ENCODE results near the gene APP.

APP gene

DNA sequence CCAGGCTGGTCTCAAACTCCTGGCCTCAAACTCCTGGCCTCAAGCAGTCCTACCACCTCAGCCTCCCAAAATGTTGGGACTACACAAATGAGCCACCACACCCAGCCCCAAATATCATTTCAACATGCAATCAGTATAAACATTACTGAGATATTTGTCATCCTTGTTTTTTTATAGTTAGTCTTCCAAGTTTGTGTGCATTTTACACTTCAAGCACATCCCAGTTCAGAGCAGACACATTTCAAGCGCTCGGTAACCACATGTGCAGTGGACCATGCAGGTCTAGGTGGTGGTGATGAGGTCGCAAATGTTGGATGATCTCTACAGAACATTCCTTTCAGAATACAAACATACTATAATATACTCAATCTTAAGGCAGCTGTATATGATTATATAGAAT is 23.8 kb upstream of the APP start:
- Histone ChIP-seq H3K27ac (ENCODE audit: low read depth, low read length) (no peak overlapping the region), H4K20me1 (ENCODE audit: control insufficient read depth, insufficient read depth, low read depth, low read length) (no peaks in the 10 kb centered on the region), H3K4me2 (ENCODE audit: low read length) (no peak overlapping the region), H3K79me2 (ENCODE audit: control insufficient read depth, low read length) (no peaks in the 10 kb centered on the region), H3K4me3 (ENCODE audit: low read length) (no peak overlapping the region), H3K27me3 (ENCODE audit: control insufficient read depth, low read length) (no peaks in the 10 kb centered on the region), H3K9me3 (ENCODE audit: control insufficient read depth, insufficient read depth, low read length) (no peaks in the 10 kb centered on the region), H3K36me3 (ENCODE audit: control insufficient read depth, low read length) (no peaks in the 10 kb centered on the region), H3K4me1 (ENCODE audit: control insufficient read depth, low read length) (no peaks in the 10 kb centered on the region), H3F3A (ENCODE audit: control insufficient read depth, insufficient read depth) (no peaks in the 10 kb centered on the region), H3K9me2 (replicated peaks; ENCODE audit: control insufficient read depth, low read length) (no peaks in the 10 kb centered on the region)
- TF ChIP-seq CTCF (IDR thresholded peaks at IDR 0.05; ENCODE audit: low read depth, low read length, poor library complexity, severe bottlenecking) (no peak), EZH2phosphoT487 (IDR thresholded peaks at IDR 0.05; ENCODE audit: borderline replicate concordance, low read length) (no peak)

DNA sequence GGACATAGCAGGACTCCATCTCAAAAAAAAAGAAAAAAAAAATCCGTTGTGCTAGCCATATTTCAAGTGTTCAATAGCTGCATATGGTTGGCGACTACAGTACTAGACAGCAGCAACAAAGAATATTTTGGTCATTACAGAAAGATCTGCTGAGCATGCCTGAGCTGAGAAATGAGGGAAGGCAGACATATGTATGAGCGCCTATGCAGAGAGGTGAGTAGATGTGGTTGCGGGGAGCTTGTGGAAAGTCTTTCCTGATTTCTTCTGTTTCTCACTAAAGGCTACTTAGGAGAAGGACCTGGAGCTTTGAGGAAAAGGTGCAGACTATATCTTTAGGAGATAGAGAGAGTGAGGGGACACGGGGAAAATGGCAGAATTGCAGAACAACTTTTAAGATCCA is 21.0 kb upstream of the APP start:
- H3F3A ChIP-seq (ENCODE audit: control insufficient read depth, insufficient read depth) = no peaks in the 10 kb centered on the region
- TF ChIP-seq EZH2phosphoT487 (IDR thresholded peaks at IDR 0.05; ENCODE audit: borderline replicate concordance, low read length) = no peak
- no peak for TF ChIP-seq CTCF (IDR thresholded peaks at IDR 0.05; ENCODE audit: low read depth, low read length, poor library complexity, severe bottlenecking)
- H3K27me3 ChIP-seq (ENCODE audit: control insufficient read depth, low read length) = no peaks in the 10 kb centered on the region
- H3K27ac ChIP-seq (ENCODE audit: low read depth, low read length) = no peak overlapping the region
- no peaks in the 10 kb centered on the region for H3K36me3 ChIP-seq (ENCODE audit: control insufficient read depth, low read length)
- H3K79me2 ChIP-seq (ENCODE audit: control insufficient read depth, low read length) = no peaks in the 10 kb centered on the region
- no peaks in the 10 kb centered on the region for H3K9me3 ChIP-seq (ENCODE audit: control insufficient read depth, insufficient read depth, low read length)
- H3K4me3 ChIP-seq (ENCODE audit: low read length) = no peak overlapping the region
- no peaks in the 10 kb centered on the region for H4K20me1 ChIP-seq (ENCODE audit: control insufficient read depth, insufficient read depth, low read depth, low read length)
- no peaks in the 10 kb centered on the region for H3K9me2 ChIP-seq (replicated peaks; ENCODE audit: control insufficient read depth, low read length)
- H3K4me2 ChIP-seq (ENCODE audit: low read length) = no peak overlapping the region
- no peaks in the 10 kb centered on the region for H3K4me1 ChIP-seq (ENCODE audit: control insufficient read depth, low read length)

DNA sequence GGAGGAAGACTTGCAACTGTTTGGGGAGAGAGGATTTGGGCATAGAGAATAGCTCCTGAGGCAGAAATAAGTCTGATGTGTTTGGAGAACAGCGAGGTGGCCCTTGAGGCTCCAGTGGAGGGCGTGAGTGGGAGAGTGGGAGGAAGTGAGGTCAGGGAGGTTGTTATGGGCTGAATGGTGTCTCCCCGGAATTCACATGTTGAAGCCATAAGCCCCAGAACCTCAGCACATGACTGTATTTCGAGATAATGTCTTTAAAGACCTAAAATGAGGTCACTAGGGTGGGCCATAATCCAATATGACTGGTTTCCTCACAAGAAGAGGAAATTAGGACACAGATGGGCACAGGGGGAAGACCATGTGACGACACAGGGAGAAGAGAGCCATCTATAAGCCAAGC is 17.9 kb upstream of the APP start:
- Histone ChIP-seq H3K79me2 (ENCODE audit: control insufficient read depth, low read length) (no peaks in the 10 kb centered on the region), H4K20me1 (ENCODE audit: control insufficient read depth, insufficient read depth, low read depth, low read length) (no peaks in the 10 kb centered on the region), H3F3A (ENCODE audit: control insufficient read depth, insufficient read depth) (no peaks in the 10 kb centered on the region), H3K36me3 (ENCODE audit: control insufficient read depth, low read length) (no peaks in the 10 kb centered on the region), H3K9me3 (ENCODE audit: control insufficient read depth, insufficient read depth, low read length) (no peaks in the 10 kb centered on the region), H3K4me1 (ENCODE audit: control insufficient read depth, low read length) (no peaks in the 10 kb centered on the region), H3K4me3 (ENCODE audit: low read length) (no peak overlapping the region), H3K4me2 (ENCODE audit: low read length) (no peak overlapping the region), H3K27ac (ENCODE audit: low read depth, low read length) (no peak overlapping the region), H3K9me2 (replicated peaks; ENCODE audit: control insufficient read depth, low read length) (no peaks in the 10 kb centered on the region), H3K27me3 (ENCODE audit: control insufficient read depth, low read length) (no peaks in the 10 kb centered on the region)
- TF ChIP-seq EZH2phosphoT487 (IDR thresholded peaks at IDR 0.05; ENCODE audit: borderline replicate concordance, low read length) (no peak), CTCF (IDR thresholded peaks at IDR 0.05; ENCODE audit: low read depth, low read length, poor library complexity, severe bottlenecking) (no peak)

- Histone ChIP-seq H3K9me3 (ENCODE audit: control insufficient read depth, insufficient read depth, low read length) (no peaks in the 10 kb centered on the region), H3K27ac (ENCODE audit: low read depth, low read length) (no peak overlapping the region), H3K36me3 (ENCODE audit: control insufficient read depth, low read length) (no peaks in the 10 kb centered on the region), H3K4me3 (ENCODE audit: low read length) (no peak overlapping the region), H3K4me2 (ENCODE audit: low read length) (no peak overlapping the region), H3K4me1 (ENCODE audit: control insufficient read depth, low read length) (no peaks in the 10 kb centered on the region), H3K27me3 (ENCODE audit: control insufficient read depth, low read length) (no peaks in the 10 kb centered on the region), H3K79me2 (ENCODE audit: control insufficient read depth, low read length) (no peaks in the 10 kb centered on the region), H3F3A (ENCODE audit: control insufficient read depth, insufficient read depth) (no peaks in the 10 kb centered on the region), H3K9me2 (replicated peaks; ENCODE audit: control insufficient read depth, low read length) (no peaks in the 10 kb centered on the region), H4K20me1 (ENCODE audit: control insufficient read depth, insufficient read depth, low read depth, low read length) (no peaks in the 10 kb centered on the region)
- no peak for TF ChIP-seq CTCF (IDR thresholded peaks at IDR 0.05; ENCODE audit: low read depth, low read length, poor library complexity, severe bottlenecking)
- TF ChIP-seq EZH2phosphoT487 (IDR thresholded peaks at IDR 0.05; ENCODE audit: borderline replicate concordance, low read length) = no peak
Measured at GRCh38 chr21:26185446-26185845, 14.9 kb upstream of the APP start.

All from DOHH2 (cell line).